T-cell (primary cell): ENCODE data around the gene PPM1A. TPM values are rescaled to one million over a fixed set of nuclear protein-coding genes. Genes with fewer than 3 reads are reported as not detected.
A peak's percentile ranks its signal among the peaks of the same experiment; 100 is the strongest.

Experiments
- ATAC-seq, 4 experiments: fragments of 200-7000 bp in 3 of 4; fragments of 150-1000 bp in 1 of 4; cut with Tn5 transposase; replicated peaks in 1 of 4; 1 replicate in 3 of 4; 2 replicates in 1 of 4; pipeline ENCODE4 v1.10.0; 2021; ENCODE audit warnings: moderate library complexity in 3 of 4, mild to moderate bottlenecking in 2 of 4, moderate number of reproducible peaks in 1 of 4
- CTCF ChIA-PET, 2 donors: fragments of 300-600 bp; sonication (Branson Sonifier 250); formaldehyde crosslinking; loops; one replicate each; lab custom pipeline; 2022; ENCODE audit warnings: antibody characterized with exemption in 2 of 2; lab: Charles Lee
- POLR2A ChIA-PET, 2 donors: fragments of 300-600 bp; sonication (Branson Sonifier 250); formaldehyde crosslinking; loops; one replicate each; lab custom pipeline; 2022; ENCODE audit warnings: antibody characterized with exemption in 2 of 2; lab: Charles Lee
- DNase-seq, 35 experiments: peaks; one replicate each; pipeline versions ENCODE4 v3.0.0 to v3.0.0-alpha.2; 2013 to 2023
- H3K27ac ChIP-seq: one replicate; pipeline ENCODE4 v1.5.1; 2013; ENCODE audit warnings: low read length
- H3K27me3 ChIP-seq, 2 experiments: replicated peaks in 1 of 2; 1 replicate in 1 of 2; 2 replicates in 1 of 2; pipeline versions ENCODE4 v1.6.1 to v1.7.0; 2013; ENCODE audit warnings: low read length in 1 of 2, mixed read lengths in 1 of 2; ENCODE audit not compliant: control insufficient read depth in 2 of 2, insufficient read depth in 2 of 2; ENCODE audit errors: extremely low read depth in 1 of 2
- H3K36me3 ChIP-seq, 2 donors: 1 replicate in 1 of 2; 2 replicates in 1 of 2; pipeline versions ENCODE4 v1.6.1 to v1.7.0; 2013; ENCODE audit warnings: low read length in 1 of 2; ENCODE audit not compliant: control insufficient read depth in 2 of 2, insufficient read depth in 1 of 2; ENCODE audit errors: extremely low read depth in 1 of 2
- H3K4me1 ChIP-seq, 2 experiments: 1 replicate in 1 of 2; 2 replicates in 1 of 2; pipeline versions ENCODE4 v1.6.1 to v1.7.0; 2013; ENCODE audit warnings: low read length in 2 of 2, mixed read lengths in 1 of 2; ENCODE audit not compliant: insufficient read depth in 2 of 2, control insufficient read depth in 1 of 2; ENCODE audit errors: extremely low read depth in 1 of 2
- H3K4me3 ChIP-seq, 2 donors: 1 replicate in 1 of 2; 2 replicates in 1 of 2; pipeline versions ENCODE4 v1.5.1 to v1.7.0; 2013; ENCODE audit warnings: mild to moderate bottlenecking in 2 of 2, low read length in 1 of 2, moderate library complexity in 1 of 2; ENCODE audit not compliant: control insufficient read depth in 1 of 2; ENCODE audit errors: extremely low read depth in 1 of 2
- H3K9me3 ChIP-seq: 2 replicates; pipeline ENCODE4 v1.7.0; 2013
- H3K27ac Mint-ChIP-seq, 2 donors: one replicate each; pipeline ENCODE4 v1.8.0; 2020 to 2021; ENCODE audit warnings: mild to moderate bottlenecking in 2 of 2, mixed read lengths in 2 of 2
- H3K27me3 Mint-ChIP-seq, 2 donors: one replicate each; pipeline ENCODE4 v1.8.0; 2021 to 2022; ENCODE audit warnings: mixed read lengths in 2 of 2
- H3K36me3 Mint-ChIP-seq: one replicate; pipeline ENCODE4 v1.8.0; 2021; ENCODE audit warnings: mixed read lengths
- H3K4me1 Mint-ChIP-seq, 3 donors: one replicate each; pipeline ENCODE4 v1.8.0; 2020 to 2022; ENCODE audit warnings: mixed read lengths in 3 of 3, mild to moderate bottlenecking in 1 of 3
- H3K4me3 Mint-ChIP-seq, 3 donors: one replicate each; pipeline ENCODE4 v1.8.0; 2020 to 2022; ENCODE audit warnings: mild to moderate bottlenecking in 3 of 3, mixed read lengths in 3 of 3, moderate library complexity in 3 of 3
- H3K9me3 Mint-ChIP-seq, 3 donors: one replicate each; pipeline ENCODE4 v1.8.0; 2020 to 2022; ENCODE audit warnings: mixed read lengths in 3 of 3
- WGBS: methylation state at CpG from one replicate; pipeline ENCODE4 v1.1.5; 2013; ENCODE audit warnings: missing lambda C conversion rate; ENCODE audit not compliant: insufficient coverage; 5-methylcytosine and 5-hydroxymethylcytosine counted together
- total RNA-seq, 35 experiments: library from RNA in 6 of 35; stranded (reverse) in 6 of 35; fragments of 120-200 nt in 1 of 35; gene quantifications; one replicate each; pipeline versions ENCODE4 v1.2.1 to v1.2.4 and lab custom pipeline; 2013 to 2026

Gene PPM1A
- total RNA-seq, 5 donors from 2014 or later (not counting 1 experiment from before 2014, with no cell fraction given): 42.8 to 71.6 (median 46.1) TPM

GRCh38 chr14:60215127-60215444, 33.9 kb upstream of the PPM1A start:
- Histone ChIP-seq H3K4me1 (no peaks in the 10 kb centered on the region), H3K27me3 (no peaks in the 10 kb centered on the region), H3K9me3 (no peaks in the 10 kb centered on the region), H3K4me3 (no peak overlapping the region), H3K36me3 (no peaks in the 10 kb centered on the region), H3K27ac (no peak overlapping the region)
- CTCF ChIA-PET: interaction anchor here in 1 of 2 donors (0.9 kb wide), 1 partner anchor 42 kb away, joined by 4 read pairs; no protein-coding TSS in a partner anchor
- POLR2A ChIA-PET: no interaction called here
- Mint-ChIP-seq H3K4me1 (no peaks in the 10 kb centered on the region), H3K27me3 (peaks cover 0 to under 1% of the 10 kb centered on the region in 2 donors), H3K36me3 (no peaks in the 10 kb centered on the region), H3K9me3 (no peaks in the 10 kb centered on the region), H3K27ac (no peak overlapping the region), H3K4me3 (no peak overlapping the region)
- no CpG with 5 or more reads among the region's 2 CpGs for WGBS
- DNase-seq (no peak), ATAC-seq (no peak)

DNA sequence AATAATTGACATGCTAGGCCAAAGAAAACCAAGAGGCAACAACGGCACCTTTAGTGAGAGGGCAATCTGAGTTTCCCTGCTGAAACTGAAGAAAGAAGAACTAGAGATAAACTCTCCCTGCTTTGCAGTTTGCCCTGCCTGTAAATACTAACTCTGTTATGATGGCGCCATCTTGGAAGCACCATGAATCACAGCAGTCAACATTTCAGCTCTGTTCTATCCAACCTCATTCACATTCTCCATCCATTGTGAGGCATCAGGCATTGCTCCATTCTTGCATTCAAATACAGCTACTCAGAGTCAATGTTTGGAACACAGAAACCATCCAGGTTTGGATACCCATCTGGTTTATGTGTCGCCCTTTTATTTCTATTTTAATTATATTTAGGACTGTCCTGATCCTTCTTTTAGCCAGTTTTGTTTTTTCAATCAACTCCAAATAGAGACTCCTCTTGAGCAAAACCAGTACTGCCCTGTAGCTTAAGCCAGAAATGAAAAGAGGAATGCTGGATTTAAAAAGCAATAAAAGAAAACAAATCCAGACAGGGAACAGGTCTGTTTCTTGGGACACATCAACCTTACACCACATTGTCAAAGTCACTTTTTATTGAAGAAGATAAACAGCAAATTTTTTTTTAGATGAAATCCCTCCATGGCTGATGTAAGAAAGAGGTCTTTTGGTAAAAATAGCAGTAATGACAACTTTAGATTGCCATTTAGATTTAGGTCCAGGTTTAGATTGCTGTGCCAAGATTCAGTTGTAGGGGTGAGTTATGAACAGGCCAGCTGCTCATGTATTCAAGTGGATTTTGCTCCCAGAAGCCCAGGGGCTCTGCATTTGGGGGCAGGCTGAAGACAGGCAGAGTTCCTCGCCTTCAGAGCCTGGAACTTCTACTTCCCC, 33.3 kb upstream of the PPM1A start:
- Mint-ChIP-seq H3K27me3 (no peaks in the 10 kb centered on the region), H3K27ac (no peak overlapping the region), H3K4me3 (no peak overlapping the region), H3K4me1 (peaks cover 0 to 2% (median 0%) of the 10 kb centered on the region in 3 donors), H3K36me3 (no peaks in the 10 kb centered on the region), H3K9me3 (no peaks in the 10 kb centered on the region)
- ChIA-PET POLR2A (no interaction called here), CTCF (no interaction called here)
- 100% methylated on average over 2 of the region's 4 CpGs for WGBS
- H3K9me3 ChIP-seq: no peaks in the 10 kb centered on the region
- H3K36me3 ChIP-seq: no peaks in the 10 kb centered on the region
- H3K4me3 ChIP-seq: no peak overlapping the region
- ATAC-seq: no peak
- H3K27me3 ChIP-seq: no peaks in the 10 kb centered on the region
- no peak for DNase-seq
- H3K4me1 ChIP-seq: no peaks in the 10 kb centered on the region
- no peak overlapping the region for H3K27ac ChIP-seq

DNA sequence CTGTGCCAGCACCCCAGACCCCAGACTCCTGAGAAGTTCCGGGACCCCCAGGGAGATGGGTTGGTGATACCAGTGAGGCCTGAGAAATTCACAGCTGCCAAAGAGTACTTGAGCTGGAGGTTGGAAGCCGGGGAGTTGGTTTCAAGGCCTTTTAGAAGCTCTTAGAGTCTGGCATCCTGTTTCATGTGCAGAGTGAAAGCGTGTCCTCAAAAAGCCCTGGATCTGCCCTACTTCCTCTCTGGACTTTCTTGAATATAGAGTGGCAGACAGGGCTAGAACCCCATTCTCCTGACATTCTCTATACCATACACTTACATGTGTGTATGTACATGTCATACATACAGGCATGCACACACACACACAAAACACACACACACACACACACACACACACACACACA, 31.3 kb upstream of the PPM1A start:
- 87% methylated on average over 2 of the region's 3 CpGs for WGBS
- ChIA-PET POLR2A (no interaction called here), CTCF (no interaction called here)
- H3K27me3 ChIP-seq: no peaks in the 10 kb centered on the region
- Mint-ChIP-seq H3K4me3 (no peak overlapping the region), H3K27me3 (no peaks in the 10 kb centered on the region), H3K9me3 (no peaks in the 10 kb centered on the region), H3K36me3 (no peaks in the 10 kb centered on the region), H3K27ac (no peak overlapping the region), H3K4me1 (peaks cover 0 to 2% (median 0%) of the 10 kb centered on the region in 3 donors)
- no peaks in the 10 kb centered on the region for H3K36me3 ChIP-seq
- H3K4me3 ChIP-seq: no peak overlapping the region
- H3K27ac ChIP-seq: no peak overlapping the region
- H3K9me3 ChIP-seq: no peaks in the 10 kb centered on the region
- ATAC-seq (no peak), DNase-seq (no peak)
- no peaks in the 10 kb centered on the region for H3K4me1 ChIP-seq

GRCh38 chr14:60220084-60220483, 28.9 kb upstream of the PPM1A start:
- Histone ChIP-seq H3K27ac (no peak overlapping the region), H3K4me3 (no peak overlapping the region), H3K4me1 (no peaks in the 10 kb centered on the region), H3K27me3 (no peaks in the 10 kb centered on the region), H3K9me3 (no peaks in the 10 kb centered on the region), H3K36me3 (no peaks in the 10 kb centered on the region)
- H3K27ac Mint-ChIP-seq: no peak overlapping the region
- peaks cover 0 to 2% (median 0%) of the 10 kb centered on the region in 3 donors for H3K4me1 Mint-ChIP-seq
- no peaks in the 10 kb centered on the region for H3K36me3 Mint-ChIP-seq
- no CpG with 5 or more reads among the region's 1 CpG for WGBS
- ATAC-seq (peak in 1 of 4 experiments; percentile 44), DNase-seq (peak in 4 of 35 experiments; percentile 1 to 32 (median 9))
- ChIA-PET POLR2A (no interaction called here), CTCF (no interaction called here)
- H3K27me3 Mint-ChIP-seq: no peaks in the 10 kb centered on the region
- H3K4me3 Mint-ChIP-seq: no peak overlapping the region
- H3K9me3 Mint-ChIP-seq: no peaks in the 10 kb centered on the region

DNA sequence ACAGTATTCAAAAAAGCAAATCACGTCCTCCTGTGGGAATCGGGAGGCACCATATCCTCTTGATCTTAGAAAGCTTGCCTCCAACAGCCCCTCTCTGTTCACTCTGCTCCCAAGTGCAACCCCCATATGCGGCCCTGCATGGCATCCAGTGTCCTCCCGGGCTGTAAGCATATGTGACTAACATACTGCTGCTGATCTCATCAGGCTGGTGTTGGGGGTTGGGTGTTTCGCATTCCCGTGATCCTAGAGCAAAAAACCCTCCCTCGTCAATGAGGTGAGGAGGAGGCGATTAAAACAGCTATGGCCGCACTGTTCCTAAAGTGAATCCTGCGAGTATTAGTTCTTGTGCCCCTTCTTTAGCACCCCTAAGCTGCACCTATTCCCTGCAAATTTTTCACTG, 28.1 kb upstream of the PPM1A start:
- WGBS: 93% methylated on average over 3 of the region's 10 CpGs
- ATAC-seq: no peak
- ChIA-PET POLR2A (interaction anchor here (0.5 to 0.6 kb wide), 2 partner anchors 13 to 58 kb away, joined by 3 to 6 read pairs; no protein-coding TSS in a partner anchor), CTCF (interaction anchor here in 1 of 2 donors (0.5 to 0.6 kb wide), 2 partner anchors 25 to 41 kb away, joined by 3 to 16 read pairs; no protein-coding TSS in a partner anchor)
- Mint-ChIP-seq H3K4me3 (no peak overlapping the region), H3K4me1 (peaks cover 0 to 2% (median 0%) of the 10 kb centered on the region in 3 donors), H3K36me3 (no peaks in the 10 kb centered on the region), H3K27ac (no peak overlapping the region), H3K27me3 (no peaks in the 10 kb centered on the region), H3K9me3 (no peaks in the 10 kb centered on the region)
- DNase-seq: no peak
- Histone ChIP-seq H3K4me1 (no peaks in the 10 kb centered on the region), H3K36me3 (no peaks in the 10 kb centered on the region), H3K27me3 (no peaks in the 10 kb centered on the region), H3K27ac (no peak overlapping the region), H3K9me3 (no peaks in the 10 kb centered on the region), H3K4me3 (no peak overlapping the region)

GRCh38 chr14:60221457-60221856, 27.6 kb upstream of the PPM1A start:
- Mint-ChIP-seq H3K9me3 (no peaks in the 10 kb centered on the region), H3K27ac (no peak overlapping the region), H3K36me3 (no peaks in the 10 kb centered on the region), H3K27me3 (no peaks in the 10 kb centered on the region), H3K4me3 (no peak overlapping the region), H3K4me1 (peaks cover 0 to 2% (median 0%) of the 10 kb centered on the region in 3 donors)
- Histone ChIP-seq H3K36me3 (no peaks in the 10 kb centered on the region), H3K9me3 (no peaks in the 10 kb centered on the region), H3K27me3 (no peaks in the 10 kb centered on the region), H3K4me3 (no peak overlapping the region), H3K27ac (no peak overlapping the region), H3K4me1 (no peaks in the 10 kb centered on the region)
- ATAC-seq (no peak), DNase-seq (no peak)
- POLR2A ChIA-PET: interaction anchor here (0.5 to 0.7 kb wide), 3 partner anchors 14 to 316 kb away, joined by 3 to 6 read pairs (median 5); no protein-coding TSS in a partner anchor
- CTCF ChIA-PET: interaction anchor here (0.5 to 1.1 kb wide), 4 partner anchors 25 to 276 kb away, joined by 3 to 16 read pairs (median 6); no protein-coding TSS in a partner anchor
